IMR-90 (cell line): ENCODE measurements around the gene GPR27. TPM values are rescaled to one million over a fixed set of nuclear protein-coding genes. Genes with fewer than 3 reads are reported as not detected.

Source experiments
- ATAC-seq: fragments of 200-7000 bp; cut with Tn5 transposase; 2 replicates; pipeline ENCODE4 v1.9.1; 2020; ENCODE audit warnings: low read depth, mild to moderate bottlenecking, moderate library complexity
- BruUV-seq: library from RNA; stranded (reverse); fragments of 400-500 nt; replicated peaks from 2 replicates; lab custom pipeline; 2021; lab: Mats Ljungman, UMichigan
- CTCF ChIA-PET: fragments of 300-600 bp; formaldehyde crosslinking; extraction: SDS; loops from one replicate; lab custom pipeline; 2021; ENCODE audit warnings: antibody characterized with exemption; lab: Yijun Ruan, JAX
- POLR2A ChIA-PET: fragments of 300-600 bp; sonication (Branson Sonifier 250); formaldehyde crosslinking; loops from one replicate; lab custom pipeline; 2022; ENCODE audit warnings: antibody characterized with exemption; ENCODE audit not compliant: unreplicated experiment; lab: Charles Lee
- DNase-seq: peaks from one replicate; pipeline ENCODE4 v3.0.0; 2013
- H2AFZ ChIP-seq: replicated peaks from 2 replicates; pipeline ENCODE3; 2013; ENCODE audit warnings: low read length, mild to moderate bottlenecking; ENCODE audit not compliant: poor library complexity
- H2AK5ac ChIP-seq: 2 replicates; pipeline ENCODE4 v1.6.1; 2013; ENCODE audit warnings: low read depth, low read length, inconsistent platforms
- H2AK9ac ChIP-seq: replicated peaks from 2 replicates; pipeline ENCODE3; 2013; ENCODE audit warnings: mild to moderate bottlenecking, low read depth, low read length, moderate library complexity; ENCODE audit not compliant: poor library complexity
- H2BK120ac ChIP-seq: 2 replicates; pipeline ENCODE4 v1.6.1; 2013; ENCODE audit warnings: low read depth, low read length, inconsistent platforms
- H2BK15ac ChIP-seq: 3 replicates; pipeline ENCODE4 v1.6.1; 2013; ENCODE audit warnings: low read depth, low read length, inconsistent platforms
- H2BK20ac ChIP-seq: 2 replicates; pipeline ENCODE4 v1.6.1; 2013; ENCODE audit warnings: low read depth, mild to moderate bottlenecking, inconsistent platforms, low read length, moderate library complexity
- H2BK5ac ChIP-seq: 2 replicates; pipeline ENCODE4 v1.6.1; 2013; ENCODE audit warnings: mild to moderate bottlenecking, low read depth, low read length, inconsistent platforms; ENCODE audit not compliant: poor library complexity, severe bottlenecking
- H3K14ac ChIP-seq: replicated peaks from 2 replicates; pipeline ENCODE4 v1.6.1; 2013; ENCODE audit warnings: low read depth, low read length, inconsistent platforms
- H3K18ac ChIP-seq: 2 replicates; pipeline ENCODE4 v1.6.1; 2013; ENCODE audit warnings: low read depth, low read length, control low read depth
- H3K23ac ChIP-seq: 2 replicates; pipeline ENCODE4 v1.6.1; 2013; ENCODE audit warnings: low read depth, low read length, inconsistent platforms
- H3K27ac ChIP-seq: 2 replicates; pipeline ENCODE4 v1.5.1; 2013; ENCODE audit warnings: mild to moderate bottlenecking, control low read depth, low read length; ENCODE audit not compliant: insufficient read depth
- H3K27me3 ChIP-seq: 2 replicates; pipeline ENCODE4 v1.6.1; 2013; ENCODE audit warnings: low read length; ENCODE audit not compliant: control insufficient read depth, insufficient read depth
- H3K36me3 ChIP-seq: 2 replicates; pipeline ENCODE4 v1.6.1; 2013; ENCODE audit warnings: low read length, mixed read lengths; ENCODE audit not compliant: control insufficient read depth, insufficient read depth
- H3K4ac ChIP-seq: 2 replicates; pipeline ENCODE4 v1.6.1; 2013; ENCODE audit warnings: low read depth, low read length, inconsistent platforms
- H3K4me1 ChIP-seq: 2 replicates; pipeline ENCODE4 v1.6.1; 2013; ENCODE audit warnings: low read length, mixed read lengths; ENCODE audit not compliant: control insufficient read depth, insufficient read depth
- H3K4me2 ChIP-seq: 2 replicates; pipeline ENCODE4 v1.6.1; 2013; ENCODE audit warnings: low read depth, mild to moderate bottlenecking, control low read depth, low read length, moderate library complexity
- H3K4me3 ChIP-seq: 2 replicates; pipeline ENCODE4 v1.5.1; 2013; ENCODE audit warnings: low read depth, mild to moderate bottlenecking, control low read depth, low read length, moderate library complexity; ENCODE audit not compliant: insufficient read depth
- H3K56ac ChIP-seq: 2 replicates; pipeline ENCODE4 v1.6.1; 2013; ENCODE audit warnings: low read length, inconsistent platforms; ENCODE audit not compliant: insufficient read depth; ENCODE audit errors: extremely low read depth
- H3K79me1 ChIP-seq, 2 experiments: 2 replicates each; pipeline ENCODE4 v1.6.1; 2013; ENCODE audit warnings: low read length in 2 of 2, inconsistent platforms in 1 of 2, low read depth in 1 of 2
- H3K9ac ChIP-seq: 2 replicates; pipeline ENCODE4 v1.6.1; 2013; ENCODE audit warnings: low read depth, low read length, control low read depth
- H3K9me1 ChIP-seq: 2 replicates; pipeline ENCODE4 v1.6.1; 2013; ENCODE audit warnings: low read length, inconsistent platforms; ENCODE audit not compliant: insufficient read depth
- H3K9me3 ChIP-seq: 2 replicates; pipeline ENCODE4 v1.6.1; 2013; ENCODE audit warnings: low read length; ENCODE audit not compliant: control insufficient read depth, insufficient read depth
- H4K20me1 ChIP-seq: 2 replicates; pipeline ENCODE4 v1.6.1; 2013; ENCODE audit warnings: low read length, inconsistent platforms; ENCODE audit not compliant: insufficient read depth
- H4K5ac ChIP-seq: 2 replicates; pipeline ENCODE4 v1.6.1; 2013; ENCODE audit warnings: mild to moderate bottlenecking, low read depth, low read length, control low read depth
- H4K8ac ChIP-seq, 2 experiments: 2 replicates each; pipeline ENCODE4 v1.6.1; 2013; ENCODE audit warnings: low read depth in 2 of 2, low read length in 2 of 2, control low read depth in 1 of 2, inconsistent platforms in 1 of 2
- H4K91ac ChIP-seq: 2 replicates; pipeline ENCODE4 v1.6.1; 2013; ENCODE audit warnings: low read depth, low read length, inconsistent platforms; ENCODE audit not compliant: insufficient read depth
- BHLHE40 ChIP-seq: fragments of 150-350 bp; IDR thresholded peaks from 2 replicates; pipeline ENCODE4 v1.6.1; 2016; ENCODE audit warnings: mild to moderate bottlenecking, low read depth, low read length
- CEBPB ChIP-seq: IDR thresholded peaks from 2 replicates; pipeline ENCODE4 v1.6.1; 2012; ENCODE audit warnings: low read depth, low read length, improper control_type of control experiment
- CHD1 ChIP-seq: IDR thresholded peaks from 2 replicates; pipeline ENCODE4 v1.6.1; 2012; ENCODE audit warnings: low read depth, low read length, improper control_type of control experiment
- CTCF ChIP-seq: conservative IDR thresholded peaks from 2 replicates; pipeline ENCODE4 v1.5.1; 2012; ENCODE audit warnings: mild to moderate bottlenecking, low read depth, low read length, improper control_type of control experiment
- ELK1 ChIP-seq: fragments of 150-350 bp; IDR thresholded peaks from 2 replicates; pipeline ENCODE4 v1.6.1; 2016; ENCODE audit warnings: low read depth, mild to moderate bottlenecking, low read length, moderate library complexity, borderline replicate concordance
- FOS ChIP-seq: fragments of 150-350 bp; IDR thresholded peaks from 2 replicates; pipeline ENCODE4 v1.6.1; 2016; ENCODE audit warnings: low read depth, low read length
- MAFK ChIP-seq: IDR thresholded peaks from 2 replicates; pipeline ENCODE4 v1.6.1; 2012; ENCODE audit warnings: low read depth, low read length, improper control_type of control experiment
- MAZ ChIP-seq: IDR thresholded peaks from 2 replicates; pipeline ENCODE4 v1.6.1; 2012; ENCODE audit warnings: low read depth, mild to moderate bottlenecking, low read length, improper control_type of control experiment, moderate library complexity, borderline replicate concordance
- MXI1 ChIP-seq: IDR thresholded peaks from 2 replicates; pipeline ENCODE4 v1.6.1; 2012; ENCODE audit warnings: low read depth, mild to moderate bottlenecking, low read length, moderate library complexity, borderline replicate concordance
- NFE2L2 ChIP-seq: fragments of 150-350 bp; IDR thresholded peaks from 2 replicates; pipeline ENCODE4 v1.6.1; 2016; ENCODE audit warnings: low read depth, mild to moderate bottlenecking, low read length
- POLR2A ChIP-seq: IDR thresholded peaks from 2 replicates; pipeline ENCODE4 v1.6.1; 2012; ENCODE audit warnings: mild to moderate bottlenecking, low read depth, low read length
- RAD21 ChIP-seq: IDR thresholded peaks from 2 replicates; pipeline ENCODE4 v1.6.1; 2012; ENCODE audit warnings: low read length, improper control_type of control experiment
- RCOR1 ChIP-seq: IDR thresholded peaks from 2 replicates; pipeline ENCODE4 v1.6.1; 2012; ENCODE audit warnings: mild to moderate bottlenecking, low read length, improper control_type of control experiment; ENCODE audit not compliant: insufficient replicate concordance
- RFX5 ChIP-seq: IDR thresholded peaks from 2 replicates; pipeline ENCODE4 v1.8.0; 2012; ENCODE audit warnings: low read depth, mild to moderate bottlenecking, low read length, moderate library complexity
- SMC3 ChIP-seq: fragments of 150-350 bp; IDR thresholded peaks from 2 replicates; pipeline ENCODE4 v1.6.1; 2016; ENCODE audit warnings: low read depth, mild to moderate bottlenecking, antibody characterized with exemption, low read length, moderate library complexity
- USF2 ChIP-seq: fragments of 150-350 bp; IDR thresholded peaks from 2 replicates; pipeline ENCODE4 v1.6.1; 2017; ENCODE audit warnings: mild to moderate bottlenecking, antibody characterized with exemption, low read length, low read depth
- WGBS, 2 experiments: methylation state at CpG; one replicate each; pipeline versions ENCODE4 v1.1.5 to v1.1.7; 2013; ENCODE audit warnings: missing lambda C conversion rate in 2 of 2; ENCODE audit not compliant: insufficient read length in 1 of 2; ENCODE audit errors: extremely low coverage in 2 of 2; 5-methylcytosine and 5-hydroxymethylcytosine counted together
- dilution Hi-C: fragments of 300-500 bp; cut with HindIII; formaldehyde crosslinking; loops from one replicate; pipeline ENCODE4 v1.14.3; 2018; ENCODE audit warnings: low sequenced_read_pairs; ENCODE audit not compliant: unreplicated experiment
- in situ Hi-C: fragments of 300-500 bp; cut with MboI; formaldehyde crosslinking; loops from 3 replicates; pipeline ENCODE4 v1.14.3; 2019; ENCODE audit warnings: low sequenced_read_pairs, inconsistent platforms, mixed read lengths
- intact Hi-C: fragments of 100-400 bp; cut with micrococcal nuclease; formaldehyde crosslinking; loops from 2 replicates; pipeline ENCODE4 v1.10.0; 2022
- polyA plus RNA-seq, 3 experiments: library from polyadenylated mRNA; depleted of rRNA; stranded (reverse); fragments of >200 nt; gene quantifications; 2 replicates each; pipeline ENCODE4 v1.2.3, GENCODE V29; 2012; ENCODE audit warnings: low replicate concordance in 1 of 3
- total RNA-seq: library from RNA; depleted of rRNA; stranded (reverse); fragments of >200 nt; gene quantifications from 2 replicates; pipeline ENCODE4 v1.2.3, GENCODE V29; 2012

The GPR27 gene
- total and polyA plus RNA-seq, 2 of the 4 experiments (the other 2 are of a cell fraction): not detected

GRCh38 chr3:71714595-71714994 lies 39.1 kb upstream of the GPR27 start:
- no peaks in the 10 kb centered on the region for H3K9me1 ChIP-seq
- no peak overlapping the region for H2AFZ ChIP-seq
- no peak overlapping the region for H3K18ac ChIP-seq
- H3K4ac ChIP-seq: no peak overlapping the region
- no TSS peak for BruUV-seq
- H3K56ac ChIP-seq: no peak overlapping the region
- no peaks in the 10 kb centered on the region; the same call in 1 of the 2 replicates for H4K20me1 ChIP-seq
- no peak overlapping the region for H2BK15ac ChIP-seq
- TF ChIP-seq RAD21 (no peak), FOS (no peak), RFX5 (no peak), POLR2A (no peak), CTCF (no peak), USF2 (no peak), BHLHE40 (no peak), SMC3 (no peak), RCOR1 (no peak), MXI1 (no peak), CHD1 (no peak), MAZ (no peak), MAFK (no peak), CEBPB (no peak), ELK1 (no peak), NFE2L2 (no peak)
- H3K79me1 ChIP-seq: no peaks in the 10 kb centered on the region
- no peak overlapping the region for H3K4me3 ChIP-seq
- H3K4me1 ChIP-seq: no peaks in the 10 kb centered on the region
- H2AK9ac ChIP-seq: no peak overlapping the region
- peaks cover 32% of the 10 kb centered on the region for H3K27me3 ChIP-seq
- intact Hi-C loops: loop anchor here (5.0 to 10.0 kb wide), 5 partner anchors 158 to 1373 kb away; no protein-coding TSS in a partner anchor
- no peak overlapping the region for H4K8ac ChIP-seq
- no peaks in the 10 kb centered on the region for H3K9me3 ChIP-seq
- dilution Hi-C loops: no loop called here
- whole genome bisulfite sequencing, 2 experiments: 47% methylated on average over 2 of the region's 4 CpGs; no CpG with 5 or more reads in 1 of the 2 experiments
- no peak overlapping the region for H4K5ac ChIP-seq
- ChIA-PET POLR2A (no interaction called here), CTCF (no interaction called here)
- no peak overlapping the region for H2BK5ac ChIP-seq
- no peak overlapping the region for H3K4me2 ChIP-seq
- no peak for ATAC-seq
- H2BK120ac ChIP-seq: no peak overlapping the region
- no peak for DNase-seq
- no peak overlapping the region for H3K23ac ChIP-seq
- in situ Hi-C loops: no loop called here
- no peaks in the 10 kb centered on the region for H3K36me3 ChIP-seq
- H3K9ac ChIP-seq: no peak overlapping the region
- H3K27ac ChIP-seq: no peak overlapping the region
- H4K91ac ChIP-seq: no peak overlapping the region
- no peak overlapping the region for H2AK5ac ChIP-seq
- no peak overlapping the region for H2BK20ac ChIP-seq
- H3K14ac ChIP-seq: no peak overlapping the region
